ENCODE measurements around the gene ATRIP.
"Not testable (repeated sequence)": the region's sequence is repeated elsewhere in the genome, so short reads cannot be mapped to it uniquely, and the experiment has no call there.

Gene ATRIP

GRCh38 chr3:48446043-48446424 lies 503 bp upstream of the ATRIP start:
- TF ChIP-seq PAX5 (IDR thresholded peaks at IDR 0.05; ENCODE audit: insufficient read depth, low read length, severe bottlenecking) (no peak), TAF1 (IDR thresholded peaks at IDR 0.05; ENCODE audit: low read depth, low read length) (no peak), SPI1 (IDR thresholded peaks at IDR 0.05; ENCODE audit: low read depth, low read length) (no peak), POLR2A (IDR thresholded peaks at IDR 0.05; ENCODE audit: low read depth, low read length) (no peak), POU2F2 (IDR thresholded peaks at IDR 0.05; ENCODE audit: low read depth, low read length) (no peak), POLR2AphosphoS5 (IDR thresholded peaks at IDR 0.05; ENCODE audit: low read depth, low read length) (no peak)
- DNase-seq (ENCODE audit: insufficient read length, low spot score) (no peak), FAIRE-seq (no peak)

DNA sequence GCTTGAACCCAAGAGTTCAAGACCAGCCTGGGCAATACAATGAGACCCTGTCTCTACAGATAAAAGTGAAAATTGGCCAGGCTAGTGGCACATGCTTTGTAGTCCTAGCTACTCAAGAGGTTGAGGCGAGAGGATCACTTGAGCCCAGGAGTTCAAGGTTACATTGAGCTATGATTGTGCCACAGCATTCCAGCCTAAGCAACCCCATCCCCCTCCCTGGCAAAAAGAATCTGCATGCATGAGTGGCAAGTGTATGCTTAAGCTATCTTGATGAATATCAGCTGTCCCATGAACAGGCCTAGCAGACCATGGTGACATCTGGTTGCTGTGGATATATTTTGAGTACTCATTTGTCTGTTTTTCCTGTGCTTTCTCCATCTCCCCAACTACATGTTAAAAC lies 4.7 kb downstream of the ATRIP start:
- DNase-seq (ENCODE audit: insufficient read length, low spot score) (no peak), FAIRE-seq (no peak)
- TF ChIP-seq POU2F2 (IDR thresholded peaks at IDR 0.05; ENCODE audit: low read depth, low read length) (no peak), TAF1 (IDR thresholded peaks at IDR 0.05; ENCODE audit: low read depth, low read length) (no peak), SPI1 (IDR thresholded peaks at IDR 0.05; ENCODE audit: low read depth, low read length) (no peak), PAX5 (IDR thresholded peaks at IDR 0.05; ENCODE audit: insufficient read depth, low read length, severe bottlenecking) (no peak), POLR2AphosphoS5 (IDR thresholded peaks at IDR 0.05; ENCODE audit: low read depth, low read length) (no peak), POLR2A (IDR thresholded peaks at IDR 0.05; ENCODE audit: low read depth, low read length) (no peak)

GRCh38 chr3:48456456-48456855 lies 9.9 kb downstream of the ATRIP start:
- TF ChIP-seq SPI1 (IDR thresholded peaks at IDR 0.05; ENCODE audit: low read depth, low read length) (no peak), POLR2AphosphoS5 (IDR thresholded peaks at IDR 0.05; ENCODE audit: low read depth, low read length) (no peak), PAX5 (IDR thresholded peaks at IDR 0.05; ENCODE audit: insufficient read depth, low read length, severe bottlenecking) (no peak), POLR2A (IDR thresholded peaks at IDR 0.05; ENCODE audit: low read depth, low read length) (no peak), POU2F2 (IDR thresholded peaks at IDR 0.05; ENCODE audit: low read depth, low read length) (no peak), TAF1 (IDR thresholded peaks at IDR 0.05; ENCODE audit: low read depth, low read length) (no peak)
- no peak for FAIRE-seq
- no peak for DNase-seq (ENCODE audit: insufficient read length, low spot score)

DNA sequence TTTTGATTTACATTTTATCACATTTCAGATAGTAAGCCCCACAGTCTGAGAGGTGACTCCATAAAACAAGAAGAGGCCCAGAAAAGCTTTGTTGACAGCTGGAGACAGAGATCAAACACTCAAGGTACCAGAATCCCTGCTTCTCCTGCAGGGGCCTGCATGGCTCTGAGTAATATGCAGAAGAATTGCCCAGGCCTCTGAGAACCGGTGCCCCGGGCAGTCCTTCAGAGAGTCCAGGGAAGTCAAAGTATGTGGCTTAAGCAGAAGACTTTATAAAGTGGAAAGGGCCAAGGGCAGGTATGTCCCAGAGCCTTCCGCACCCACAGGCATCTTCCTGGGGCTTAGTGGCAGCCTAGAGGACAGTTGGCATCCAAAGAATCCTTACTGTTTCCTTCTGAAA lies 12.8 kb downstream of the ATRIP start:
- no peak for TF ChIP-seq POLR2A (IDR thresholded peaks at IDR 0.05; ENCODE audit: low read depth, low read length)
- no peak for TF ChIP-seq POU2F2 (IDR thresholded peaks at IDR 0.05; ENCODE audit: low read depth, low read length)
- TF ChIP-seq PAX5 (IDR thresholded peaks at IDR 0.05; ENCODE audit: insufficient read depth, low read length, severe bottlenecking): no peak
- TF ChIP-seq TAF1 (IDR thresholded peaks at IDR 0.05; ENCODE audit: low read depth, low read length): no peak
- TF ChIP-seq POLR2AphosphoS5 (IDR thresholded peaks at IDR 0.05; ENCODE audit: low read depth, low read length): no peak
- no peak for TF ChIP-seq SPI1 (IDR thresholded peaks at IDR 0.05; ENCODE audit: low read depth, low read length)
- no peak for DNase-seq (ENCODE audit: insufficient read length, low spot score)
- FAIRE-seq: no peak

GRCh38 chr3:48459773-48460516 lies 13.4 kb downstream of the ATRIP start:
- no peak for FAIRE-seq
- no peak for TF ChIP-seq POU2F2 (IDR thresholded peaks at IDR 0.05; ENCODE audit: low read depth, low read length)
- no peak for TF ChIP-seq POLR2A (IDR thresholded peaks at IDR 0.05; ENCODE audit: low read depth, low read length)
- TF ChIP-seq PAX5 (IDR thresholded peaks at IDR 0.05; ENCODE audit: insufficient read depth, low read length, severe bottlenecking): no peak
- TF ChIP-seq POLR2AphosphoS5 (IDR thresholded peaks at IDR 0.05; ENCODE audit: low read depth, low read length): no peak
- no peak for TF ChIP-seq SPI1 (IDR thresholded peaks at IDR 0.05; ENCODE audit: low read depth, low read length)
- TF ChIP-seq TAF1 (IDR thresholded peaks at IDR 0.05; ENCODE audit: low read depth, low read length): no peak
- DNase-seq (ENCODE audit: insufficient read length, low spot score): no peak

- no peak for FAIRE-seq
- no peak for DNase-seq (ENCODE audit: insufficient read length, low spot score)
Observed at GRCh38 chr3:48460517-48460902, 14.0 kb downstream of the ATRIP start.

GRCh38 chr3:48461767-48462166 lies 15.2 kb downstream of the ATRIP start:
- not testable (repeated sequence) for FAIRE-seq; DNase-seq (ENCODE audit: insufficient read length, low spot score)

More at GRCh38 chr3:48460517-48460902, 14.0 kb downstream of the ATRIP start:
- TF ChIP-seq POU2F2 (IDR thresholded peaks at IDR 0.05; ENCODE audit: low read depth, low read length) (no peak), TAF1 (IDR thresholded peaks at IDR 0.05; ENCODE audit: low read depth, low read length) (no peak), PAX5 (IDR thresholded peaks at IDR 0.05; ENCODE audit: insufficient read depth, low read length, severe bottlenecking) (no peak), SPI1 (IDR thresholded peaks at IDR 0.05; ENCODE audit: low read depth, low read length) (no peak), POLR2A (IDR thresholded peaks at IDR 0.05; ENCODE audit: low read depth, low read length) (no peak), POLR2AphosphoS5 (IDR thresholded peaks at IDR 0.05; ENCODE audit: low read depth, low read length) (no peak)

GRCh38 chr3:48463703-48464102 lies 17.2 kb downstream of the ATRIP start:
- DNase-seq (ENCODE audit: insufficient read length, low spot score) (no peak), FAIRE-seq (no peak)
- TF ChIP-seq POU2F2 (IDR thresholded peaks at IDR 0.05; ENCODE audit: low read depth, low read length): no peak
- TF ChIP-seq POLR2A (IDR thresholded peaks at IDR 0.05; ENCODE audit: low read depth, low read length): no peak
- TF ChIP-seq TAF1 (IDR thresholded peaks at IDR 0.05; ENCODE audit: low read depth, low read length): no peak
- TF ChIP-seq POLR2AphosphoS5 (IDR thresholded peaks at IDR 0.05; ENCODE audit: low read depth, low read length): no peak
- TF ChIP-seq PAX5 (IDR thresholded peaks at IDR 0.05; ENCODE audit: insufficient read depth, low read length, severe bottlenecking): no peak

GRCh38 chr3:48464713-48465221 lies 18.2 kb downstream of the ATRIP start:
- no peak for FAIRE-seq
- TF ChIP-seq PAX5 (IDR thresholded peaks at IDR 0.05; ENCODE audit: insufficient read depth, low read length, severe bottlenecking) (no peak), SPI1 (IDR thresholded peaks at IDR 0.05; ENCODE audit: low read depth, low read length) (no peak), POLR2A (IDR thresholded peaks at IDR 0.05; ENCODE audit: low read depth, low read length) (no peak), POU2F2 (IDR thresholded peaks at IDR 0.05; ENCODE audit: low read depth, low read length) (no peak), POLR2AphosphoS5 (IDR thresholded peaks at IDR 0.05; ENCODE audit: low read depth, low read length) (no peak), TAF1 (IDR thresholded peaks at IDR 0.05; ENCODE audit: low read depth, low read length) (no peak)
- no peak for DNase-seq (ENCODE audit: insufficient read length, low spot score)

- TF ChIP-seq SPI1 (IDR thresholded peaks at IDR 0.05; ENCODE audit: low read depth, low read length): no peak
- TF ChIP-seq PAX5 (IDR thresholded peaks at IDR 0.05; ENCODE audit: insufficient read depth, low read length, severe bottlenecking): no peak
- no peak for TF ChIP-seq POLR2AphosphoS5 (IDR thresholded peaks at IDR 0.05; ENCODE audit: low read depth, low read length)
Observed at GRCh38 chr3:48465237-48465530, 18.6 kb downstream of the ATRIP start.

More at GRCh38 chr3:48465237-48465530, 18.6 kb downstream of the ATRIP start:
- DNase-seq (ENCODE audit: insufficient read length, low spot score) (no peak), FAIRE-seq (no peak)
